OCI-LY7 (cell line): ENCODE data around the gene GNAT3.

Experiments used
- CTCF ChIP-seq: fragments of 200-600 bp; sonication (generic); conservative IDR thresholded peaks from 2 replicates; pipeline ENCODE4 v1.5.1; 2014; ENCODE audit warnings: mild to moderate bottlenecking, antibody characterized with exemption, low read length, moderate library complexity, mixed read lengths
- EZH2phosphoT487 ChIP-seq: fragments of 200-600 bp; sonication (generic); IDR thresholded peaks from 2 replicates; pipeline ENCODE4 v1.6.1; 2018; ENCODE audit warnings: low read depth, borderline replicate concordance, mild to moderate bottlenecking, mixed run types, antibody characterized with exemption, low read length, moderate library complexity, mixed read lengths

- TF ChIP-seq EZH2phosphoT487 (no peak), CTCF (no peak)
Observed at GRCh38 chr7:80515298-80515697, 3.4 kb upstream of the GNAT3 start.
